Activated CD4-positive, alpha-beta T cell treated with anti-CD3 and anti-CD28 coated beads, Interleukin-2, amount 50 U/mL, for 24 hours (primary cell): ENCODE measurements around the gene CTIF.
"Not testable (repeated sequence)": the region's sequence is repeated elsewhere in the genome, so short reads cannot be mapped to it uniquely, and the experiment has no call there.

Source experiments
- DNase-seq, 2 donors: peaks; one replicate each; pipeline ENCODE4 v3.0.0-alpha.2; 2020; ENCODE audit warnings: low read depth in 1 of 2, low spot score in 1 of 2

CTIF gene

GRCh38 chr18:48700446-48700845, 161.6 kb downstream of the CTIF start:
- no peak for DNase-seq

- no peak for DNase-seq
Observed at GRCh38 chr18:48702346-48703027, 163.7 kb downstream of the CTIF start.

DNA sequence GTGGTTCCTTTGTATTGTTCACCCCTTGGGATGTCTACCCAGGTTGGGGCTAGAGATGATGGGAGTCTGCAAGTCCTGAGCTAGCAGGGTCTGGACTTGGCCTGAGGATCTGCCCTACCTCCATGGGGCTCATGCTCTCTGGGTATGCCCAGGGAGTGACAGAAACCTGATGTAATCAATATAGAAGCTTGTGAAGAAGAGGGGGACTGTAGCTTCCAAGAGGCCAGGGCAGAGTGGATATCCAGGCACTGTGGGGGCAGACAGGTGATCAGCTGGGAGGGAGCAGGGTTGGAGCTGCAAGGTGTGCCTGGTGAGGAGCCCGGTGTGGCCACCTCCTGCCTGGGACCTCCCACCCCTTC, 164.2 kb downstream of the CTIF start:
- DNase-seq = no peak

DNA sequence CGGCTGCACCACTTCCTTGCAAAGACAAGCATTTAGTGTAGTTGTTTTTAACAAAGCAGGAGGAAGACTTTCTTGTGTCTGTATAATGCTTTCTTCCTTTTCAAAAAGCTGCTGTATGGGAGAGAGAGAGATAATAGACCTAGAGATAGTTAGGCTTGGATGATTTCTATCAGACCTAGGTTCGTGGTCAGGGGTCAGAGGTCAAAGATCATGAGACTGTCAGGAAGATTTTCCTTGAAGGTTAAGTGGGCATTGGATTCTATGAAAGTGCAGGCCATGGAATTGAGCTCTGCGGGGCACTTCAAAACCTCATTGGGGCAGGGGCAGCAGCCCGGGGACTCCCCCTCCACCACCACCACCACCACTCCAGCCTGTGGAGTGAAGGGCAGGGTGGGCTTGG, 164.6 kb downstream of the CTIF start:
- DNase-seq = no peak

- no peak for DNase-seq
Observed at GRCh38 chr18:48705043-48705442, 166.2 kb downstream of the CTIF start.

DNA sequence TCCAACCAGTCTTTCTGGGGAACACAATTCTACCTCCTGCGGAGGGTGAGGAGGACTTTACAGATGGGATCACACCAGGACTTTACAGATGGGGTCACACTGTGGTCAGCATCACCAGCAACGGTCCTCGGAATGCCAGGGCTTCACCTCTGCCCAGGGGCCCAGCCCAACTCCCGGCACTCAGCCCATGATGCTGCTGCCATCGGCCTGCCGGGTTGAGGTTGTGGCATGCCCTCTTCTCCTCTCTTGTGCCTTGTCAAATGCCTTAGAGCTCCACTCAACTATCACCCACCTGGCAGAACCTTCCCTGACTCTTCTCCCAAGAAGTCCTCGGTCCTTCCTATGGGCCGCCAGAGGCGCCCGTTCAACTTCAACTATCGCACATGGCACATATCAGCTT, 166.7 kb downstream of the CTIF start:
- no peak for DNase-seq

DNA sequence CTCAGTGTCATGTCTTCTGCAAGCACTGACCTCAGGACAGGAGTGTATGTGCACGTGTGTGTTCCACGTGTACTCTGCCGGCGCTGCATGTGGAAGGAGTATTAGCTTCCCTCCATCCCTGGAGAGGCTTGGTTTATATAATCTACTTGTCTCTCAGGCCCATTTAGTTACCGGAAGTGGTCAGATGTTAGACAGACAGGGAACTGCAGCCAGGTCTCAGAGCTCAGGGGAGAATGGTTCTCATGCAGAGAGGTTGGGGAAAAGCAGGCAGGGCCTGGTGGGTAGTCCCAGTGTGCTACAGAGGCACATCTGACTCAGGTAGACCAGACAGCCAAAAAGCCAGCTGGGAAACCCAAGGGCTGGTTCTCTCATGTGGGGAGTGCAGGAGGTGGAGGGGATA, 167.9 kb downstream of the CTIF start:
- DNase-seq = no peak

GRCh38 chr18:48707636-48708296, 168.9 kb downstream of the CTIF start:
- no peak for DNase-seq

GRCh38 chr18:48708807-48709206, 170.0 kb downstream of the CTIF start:
- DNase-seq = no peak

DNA sequence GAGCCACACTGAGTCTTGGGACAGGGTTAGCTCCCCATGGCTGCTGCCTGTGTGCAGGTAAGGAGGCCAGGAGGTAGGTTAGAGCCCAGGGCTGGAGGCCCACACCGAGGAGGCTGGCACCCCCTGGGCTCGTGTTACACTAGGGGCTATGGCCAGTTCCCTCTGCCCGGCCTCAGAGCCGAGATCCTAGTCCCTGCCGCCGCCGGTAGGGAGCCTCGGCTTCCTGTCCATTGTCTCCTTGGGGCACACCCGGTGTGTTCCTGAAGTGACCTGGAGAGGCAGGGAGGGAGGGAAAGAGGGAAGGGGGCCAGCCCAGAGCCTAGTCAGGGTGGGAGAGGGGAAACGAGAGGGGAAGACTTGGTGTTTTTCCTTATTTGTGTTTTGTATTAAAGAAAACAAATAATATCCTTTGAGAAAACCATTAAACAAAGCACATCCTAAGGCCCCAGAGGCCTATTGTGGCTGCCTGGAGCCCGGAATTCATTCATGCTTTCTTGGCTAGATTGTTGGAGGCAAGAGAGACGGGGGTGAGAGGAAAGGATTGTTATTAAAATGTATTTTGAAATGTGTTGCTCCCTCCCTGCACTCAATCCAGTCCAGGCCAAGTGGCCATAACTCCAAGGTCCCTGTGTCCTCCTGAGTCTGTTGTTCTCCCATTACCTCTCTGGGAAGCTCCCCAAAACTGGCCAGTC, 170.7 kb downstream of the CTIF start:
- DNase-seq = no peak

DNA sequence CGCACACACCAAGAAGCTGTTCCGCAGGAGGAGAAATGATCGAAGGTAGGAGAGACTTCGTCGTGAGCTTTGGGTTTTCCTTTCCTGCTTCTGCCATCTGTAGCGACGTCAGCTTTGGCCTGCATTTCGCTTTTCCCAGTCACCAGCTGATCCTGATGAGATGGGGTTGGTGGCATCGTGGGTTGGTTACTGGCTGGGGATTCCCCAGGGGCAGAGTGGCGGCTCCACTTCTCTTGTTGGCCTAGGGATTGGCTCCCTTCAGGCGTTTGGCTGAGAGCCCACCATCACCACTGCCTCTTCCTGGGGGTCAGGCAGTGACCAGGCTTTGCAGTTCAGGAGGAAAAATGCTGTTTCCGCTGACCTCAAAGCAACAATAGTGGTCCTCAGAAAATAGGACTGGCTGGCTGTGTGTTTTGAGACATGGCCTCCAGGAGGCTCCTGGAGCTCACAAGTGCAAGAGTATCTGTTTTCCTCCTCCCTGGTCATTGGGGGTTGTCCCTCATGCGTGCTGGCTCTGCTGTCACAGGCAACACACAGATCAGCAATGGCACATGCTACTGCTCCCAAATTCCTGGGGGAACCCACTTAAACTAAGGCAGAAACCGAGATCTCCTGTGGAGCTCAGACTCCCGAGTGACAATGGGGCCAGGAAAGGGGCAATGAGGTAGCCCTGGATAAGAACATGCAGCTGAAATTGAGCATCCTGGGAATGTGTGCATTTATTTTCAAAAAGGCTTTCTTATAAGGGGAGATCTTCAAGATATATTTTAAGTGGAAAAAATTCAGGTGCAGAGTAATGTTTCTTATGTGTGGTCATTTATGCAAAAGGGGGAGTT, 173.0 kb downstream of the CTIF start:
- DNase-seq = no peak

GRCh38 chr18:48713309-48713708, 174.5 kb downstream of the CTIF start:
- DNase-seq = no peak

GRCh38 chr18:48714873-48715272, 176.0 kb downstream of the CTIF start:
- no peak for DNase-seq

GRCh38 chr18:48715711-48716361, 177.0 kb downstream of the CTIF start:
- DNase-seq = no peak

GRCh38 chr18:48717227-48717626, 178.4 kb downstream of the CTIF start:
- DNase-seq = not testable (repeated sequence)

DNA sequence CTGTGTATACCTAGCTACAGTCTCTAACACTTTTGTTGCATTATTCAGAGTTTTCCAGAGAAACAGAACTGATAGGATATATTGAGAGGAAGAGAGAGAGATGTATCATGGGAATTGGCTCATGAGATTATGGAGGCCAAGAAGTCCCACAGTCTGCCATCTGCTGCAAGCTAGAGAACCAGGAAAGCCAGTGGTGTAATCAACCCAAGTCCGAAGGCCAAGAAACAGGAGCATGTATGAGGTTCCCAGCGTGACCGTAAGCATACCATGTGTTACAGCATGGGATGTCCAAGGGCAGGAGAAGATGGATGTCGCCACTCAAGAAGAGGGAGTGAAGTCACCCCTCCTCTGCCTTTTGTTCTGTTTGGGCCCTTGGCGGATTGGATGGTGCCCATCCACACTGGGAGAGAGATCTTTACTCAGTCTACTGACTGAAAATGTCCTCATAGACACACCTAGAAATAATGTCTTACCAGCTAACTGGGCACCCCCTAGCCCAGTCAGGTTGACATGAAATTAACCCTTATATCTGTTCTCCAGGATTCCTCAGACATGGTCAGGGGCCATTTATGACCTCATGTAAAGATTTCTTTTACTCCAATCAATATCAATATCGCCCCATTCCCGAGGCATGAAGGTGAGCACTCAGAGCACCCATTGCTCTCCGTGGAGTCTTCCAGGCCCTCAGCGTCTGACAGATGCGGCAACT, 179.6 kb downstream of the CTIF start:
- no peak for DNase-seq

GRCh38 chr18:48719388-48719787, 180.6 kb downstream of the CTIF start:
- no peak for DNase-seq

- DNase-seq = no peak
Observed at GRCh38 chr18:48719974-48720654, 181.3 kb downstream of the CTIF start.

DNA sequence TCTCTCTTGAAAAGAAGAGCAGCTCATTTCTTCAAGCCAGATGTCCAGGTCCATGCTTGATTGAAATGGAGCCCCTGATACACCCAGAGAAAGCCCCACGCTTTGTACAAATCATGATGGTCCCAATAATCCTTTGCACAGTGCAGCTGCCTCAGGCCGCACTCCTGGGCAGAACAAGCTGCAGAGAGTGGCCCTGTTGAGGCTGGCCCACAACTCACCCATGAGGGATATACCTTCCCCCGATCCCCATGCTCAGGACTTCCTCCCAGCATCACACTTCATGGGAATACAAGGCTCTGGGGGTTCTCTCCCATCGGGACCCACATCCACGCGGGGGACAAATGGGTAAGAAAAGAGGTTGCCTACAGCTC, 181.8 kb downstream of the CTIF start:
- no peak for DNase-seq

DNA sequence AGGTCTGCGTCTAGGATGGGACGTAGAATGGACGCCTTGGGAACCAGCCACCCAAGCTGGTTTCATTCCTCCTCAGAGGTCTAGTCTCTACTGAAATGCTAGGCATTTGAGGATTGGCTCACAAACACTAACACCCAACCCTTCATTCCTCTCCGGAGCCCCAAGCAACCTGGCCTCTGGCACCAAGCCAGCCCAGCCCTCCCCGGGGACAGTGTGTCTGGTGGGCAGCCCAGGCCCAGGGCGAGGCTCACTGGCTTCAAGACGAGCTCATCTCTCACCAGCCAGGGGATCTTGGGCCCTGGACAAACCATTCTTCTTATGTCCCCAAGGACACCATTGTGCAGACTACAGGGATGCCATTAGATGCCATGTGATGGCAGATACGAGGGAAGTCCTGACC, 182.5 kb downstream of the CTIF start:
- DNase-seq = no peak
